GM12891 (cell line): Measurements from ENCODE around the gene EHD1.
A peak's percentile ranks its signal among the peaks of the same experiment; 100 is the strongest.

Source experiments
- POLR2A ChIP-seq: IDR thresholded peaks from 2 replicates; pipeline ENCODE4 v1.6.1; 2011; ENCODE audit warnings: low read depth, low read length, control low read depth
- POLR2AphosphoS5 ChIP-seq: IDR thresholded peaks from 2 replicates; pipeline ENCODE4 v1.6.1; 2011; ENCODE audit warnings: low read depth, low read length, control low read depth
- SPI1 ChIP-seq: IDR thresholded peaks from 2 replicates; pipeline ENCODE4 v1.6.1; 2011; ENCODE audit warnings: low read depth, low read length, control low read depth
- TAF1 ChIP-seq: IDR thresholded peaks from 2 replicates; pipeline ENCODE4 v1.6.1; 2011; ENCODE audit warnings: low read depth, low read length, control low read depth

DNA sequence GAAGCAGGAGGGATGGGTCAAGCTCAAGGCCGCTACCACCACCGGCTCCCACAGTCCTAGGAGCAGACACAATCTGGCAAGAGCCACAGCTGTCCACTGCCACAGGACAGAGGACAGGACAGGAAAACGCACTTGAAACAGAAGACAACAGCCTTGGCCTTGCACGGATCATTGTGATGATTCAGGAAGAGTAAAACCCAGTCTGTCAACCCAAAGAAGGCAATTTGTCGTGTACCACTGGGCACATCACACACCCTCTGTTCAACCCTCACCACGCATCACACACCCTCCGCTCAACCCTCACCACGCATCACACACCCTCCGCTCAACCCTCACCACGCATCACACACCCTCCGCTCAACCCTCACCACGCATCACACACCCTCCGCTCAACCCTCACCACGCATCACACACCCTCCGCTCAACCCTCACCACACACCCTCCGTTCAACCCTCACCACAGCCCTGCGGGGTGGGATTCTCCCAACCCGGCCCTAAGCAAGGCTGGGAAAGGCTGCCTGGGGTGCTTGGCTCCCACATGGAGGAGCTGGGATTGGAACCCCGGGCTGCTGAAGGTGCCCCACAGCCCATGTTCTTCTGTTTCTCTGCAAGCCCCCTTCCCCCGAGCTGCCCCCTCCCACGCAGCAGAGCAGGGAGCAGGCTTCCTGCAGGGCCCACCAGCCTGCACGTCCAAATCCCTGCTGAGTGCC, 22.7 kb downstream of the EHD1 start:
- TF ChIP-seq POLR2AphosphoS5 (peak; percentile 67), POLR2A (no peak; the same call in 1 of the 2 replicates), SPI1 (no peak), TAF1 (no peak)
